Kidney (tissue), 14 donors: Measurements from ENCODE around the gene DDAH2. TPM values are rescaled to one million over a fixed set of nuclear protein-coding genes. Genes with fewer than 3 reads are reported as not detected.

Source experiments
- DNase-seq, 5 donors: peaks; one replicate each; pipeline ENCODE4 v3.0.0-alpha.2; 2013 to 2020
- FAIRE-seq: peaks from 2 replicates; lab custom pipeline; 2012; peaks lifted over from hg19 to GRCh38; lab: Jason Lieb, UNC
- H3K27ac ChIP-seq, 2 donors: one replicate each; pipeline ENCODE4 v1.7.0; 2013; ENCODE audit warnings: low read depth in 2 of 2, low read length in 2 of 2, inconsistent platforms in 1 of 2
- H3K27me3 ChIP-seq: one replicate; pipeline ENCODE4 v1.7.1; 2013; ENCODE audit warnings: low read length, inconsistent platforms; ENCODE audit not compliant: control insufficient read depth, insufficient read depth
- H3K36me3 ChIP-seq, 3 donors: one replicate each; pipeline versions ENCODE4 v1.7.0 to v1.7.1; 2013; ENCODE audit warnings: low read length in 3 of 3, control low read depth in 1 of 3, inconsistent platforms in 1 of 3; ENCODE audit not compliant: insufficient read depth in 3 of 3, control insufficient read depth in 2 of 3
- H3K4me1 ChIP-seq, 3 donors: one replicate each; pipeline versions ENCODE4 v1.7.0 to v1.7.1; 2013; ENCODE audit warnings: low read length in 3 of 3, inconsistent platforms in 1 of 3, low read depth in 1 of 3; ENCODE audit not compliant: control insufficient read depth in 2 of 3, insufficient read depth in 2 of 3
- H3K4me3 ChIP-seq, 3 donors: one replicate each; pipeline versions ENCODE4 v1.7.0 to v1.8.1; 2013; ENCODE audit warnings: low read length in 3 of 3, control low read depth in 1 of 3, inconsistent platforms in 1 of 3
- H3K9ac ChIP-seq, 3 donors: one replicate each; pipeline versions ENCODE4 v1.7.0 to v1.7.1; 2013; ENCODE audit warnings: low read length in 3 of 3, control low read depth in 1 of 3, inconsistent platforms in 1 of 3
- H3K9me3 ChIP-seq, 3 donors: one replicate each; pipeline versions ENCODE4 v1.7.0 to v1.7.1; 2013; ENCODE audit warnings: low read length in 3 of 3, control low read depth in 1 of 3, inconsistent platforms in 1 of 3; ENCODE audit not compliant: control insufficient read depth in 2 of 3, insufficient read depth in 1 of 3
- intact Hi-C: fragments of 100-400 bp; cut with DNase I; formaldehyde crosslinking; loops from one replicate; pipeline ENCODE4 v1.11.1; 2022
- polyA plus RNA-seq: library from polyadenylated mRNA; stranded (reverse); fragments of 350-450 nt; fragmentation: Illumina TruSeq; extraction: RNeasy Lipid Tissue Mini Kit (QIAGEN cat#74804); gene quantifications from one replicate; pipeline ENCODE4 v1.2.3, GENCODE V29; 2014; ENCODE audit warnings: low read depth, low replicate concordance; ENCODE audit not compliant: insufficient read depth
- total RNA-seq: library from RNA; stranded (reverse); fragmentation: NEBNext Ultra II Directional; extraction: Animal tissue kit (Norgen Biotek cat#: 25700); gene quantifications from one replicate; pipeline ENCODE4 v1.2.1, GENCODE V29; 2021
- TF ChIP-seq, protein P1 (sequence below): IDR thresholded peaks from 3 replicates; pipeline ENCODE4 v1.5.1; 2012; ENCODE audit warnings: mild to moderate bottlenecking, moderate library complexity, borderline replicate concordance; ENCODE audit not compliant: insufficient read depth; ENCODE audit errors: extremely low read depth
- donor health status: control.
- donor health status: control.
- donor health status: control.
- donor health status: control.
- donor health status: control.
- donor health status: DM: yes; HTN: yes; CAD: no.
- donor health status: Normal renal cell carcinoma (clear cell type).

Gene DDAH2
- total and polyA plus RNA-seq, 2 donors from 2014 or later = 98.9 to 147 TPM

DNA sequence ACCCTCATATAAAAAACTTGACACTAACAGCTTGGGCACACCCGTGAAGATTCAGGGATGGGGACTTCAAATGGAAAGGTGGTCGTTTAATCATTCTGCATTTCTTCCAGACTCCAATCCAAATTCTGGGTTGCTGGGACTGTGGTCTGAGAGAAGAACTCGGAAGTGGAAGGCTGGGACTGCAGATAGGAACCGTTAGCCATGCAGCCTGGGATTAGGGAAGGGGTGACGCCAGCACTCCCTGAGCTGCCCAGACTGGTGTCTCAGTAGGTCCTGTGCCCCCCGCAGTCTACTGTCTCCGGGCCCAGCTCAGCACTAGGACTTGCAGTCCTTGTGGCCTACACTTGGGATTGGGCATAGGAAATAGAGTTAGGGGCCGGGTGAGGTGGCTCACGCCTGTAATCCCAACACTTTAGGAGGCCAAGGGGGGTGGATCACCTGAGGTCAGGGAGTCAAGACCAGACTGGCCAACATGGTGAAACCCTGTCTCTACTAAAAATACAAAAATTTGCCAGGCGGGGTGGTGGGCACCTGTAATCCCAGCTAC lies 7.7 kb upstream of the DDAH2 start:
- H3K27me3 ChIP-seq = no peaks in the 10 kb centered on the region
- intact Hi-C loops = no loop called here
- H3K4me3 ChIP-seq = peak overlapping the region; percentile 93 to 100 (median 98)
- peak overlapping the region; percentile 98 to 99 for H3K27ac ChIP-seq
- FAIRE-seq (no peak), DNase-seq (peak in 1 of 5 donors; percentile 74)
- H3K9me3 ChIP-seq = no peaks in the 10 kb centered on the region
- H3K9ac ChIP-seq = peak overlapping the region; percentile 90 to 99 (median 99)
- H3K36me3 ChIP-seq = peaks cover 1 to 19% (median 10%) of the 10 kb centered on the region in 3 donors
- H3K4me1 ChIP-seq = peaks cover 10 to 35% (median 32%) of the 10 kb centered on the region in 3 donors
- TF ChIP-seq, protein P1, sequence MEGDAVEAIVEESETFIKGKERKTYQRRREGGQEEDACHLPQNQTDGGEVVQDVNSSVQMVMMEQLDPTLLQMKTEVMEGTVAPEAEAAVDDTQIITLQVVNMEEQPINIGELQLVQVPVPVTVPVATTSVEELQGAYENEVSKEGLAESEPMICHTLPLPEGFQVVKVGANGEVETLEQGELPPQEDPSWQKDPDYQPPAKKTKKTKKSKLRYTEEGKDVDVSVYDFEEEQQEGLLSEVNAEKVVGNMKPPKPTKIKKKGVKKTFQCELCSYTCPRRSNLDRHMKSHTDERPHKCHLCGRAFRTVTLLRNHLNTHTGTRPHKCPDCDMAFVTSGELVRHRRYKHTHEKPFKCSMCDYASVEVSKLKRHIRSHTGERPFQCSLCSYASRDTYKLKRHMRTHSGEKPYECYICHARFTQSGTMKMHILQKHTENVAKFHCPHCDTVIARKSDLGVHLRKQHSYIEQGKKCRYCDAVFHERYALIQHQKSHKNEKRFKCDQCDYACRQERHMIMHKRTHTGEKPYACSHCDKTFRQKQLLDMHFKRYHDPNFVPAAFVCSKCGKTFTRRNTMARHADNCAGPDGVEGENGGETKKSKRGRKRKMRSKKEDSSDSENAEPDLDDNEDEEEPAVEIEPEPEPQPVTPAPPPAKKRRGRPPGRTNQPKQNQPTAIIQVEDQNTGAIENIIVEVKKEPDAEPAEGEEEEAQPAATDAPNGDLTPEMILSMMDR = no peak

DNA sequence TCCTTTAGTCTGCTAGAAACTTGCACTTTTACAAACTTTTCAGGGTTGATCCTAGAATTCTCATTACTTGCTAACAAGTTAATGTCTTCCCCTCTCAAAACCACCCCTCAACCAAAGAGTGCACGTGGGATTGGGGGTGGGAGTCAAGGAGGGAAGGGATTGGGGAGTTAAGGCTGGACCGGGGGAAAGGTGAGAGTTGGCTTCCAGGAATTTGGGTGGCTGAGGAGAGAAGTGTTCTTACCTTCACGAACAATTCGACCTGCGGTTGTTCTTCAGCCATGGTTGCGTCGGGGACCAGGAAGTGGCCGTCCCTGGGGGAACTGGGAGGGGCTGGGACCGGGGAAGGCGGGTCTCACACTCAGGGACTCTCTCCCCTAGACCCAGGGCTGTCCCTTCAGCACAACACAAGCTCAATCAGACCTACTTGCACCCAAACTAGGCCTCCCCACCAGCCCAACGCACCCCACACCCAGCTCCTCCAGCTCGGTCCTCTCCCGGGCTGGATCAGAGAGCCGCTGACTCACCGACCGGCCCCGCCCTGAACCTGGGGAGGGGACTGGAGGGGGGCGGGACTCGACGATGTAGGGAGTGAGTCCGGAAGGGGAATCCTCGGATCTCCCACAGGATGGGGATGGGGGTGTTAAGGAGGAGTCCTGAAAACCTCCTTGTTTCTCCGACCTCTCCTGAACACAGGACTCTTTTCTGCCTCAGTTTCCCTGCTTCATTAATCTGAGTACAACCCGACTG lies 7.1 kb upstream of the DDAH2 start, which contains the start of gene CLIC1:
CLIC1 (minus strand) TSS at position 510 of the 747 bp plus-strand sequence; CDS start at position 280, 230 bp downstream.
- peak within 1 kb of the TSS; percentile 98 to 99 for H3K27ac ChIP-seq
- TF ChIP-seq, protein P1 = no peak
- DNase-seq (peak; percentile 86 to 96 (median 92)), FAIRE-seq (no peak)
- peak within 1 kb of the TSS; percentile 93 to 100 (median 98) for H3K4me3 ChIP-seq
- peaks cover 10 to 37% (median 32%) of the 10 kb centered on the region in 3 donors for H3K4me1 ChIP-seq
- H3K27me3 ChIP-seq = no peaks in the 10 kb centered on the region
- no peaks in the 10 kb centered on the region for H3K9me3 ChIP-seq
- H3K36me3 ChIP-seq = peaks cover 0 to 24% (median 14%) of the 10 kb centered on the region in 3 donors
- intact Hi-C loops = no loop called here
- H3K9ac ChIP-seq = peak within 1 kb of the TSS; percentile 90 to 99 (median 99)

DNA sequence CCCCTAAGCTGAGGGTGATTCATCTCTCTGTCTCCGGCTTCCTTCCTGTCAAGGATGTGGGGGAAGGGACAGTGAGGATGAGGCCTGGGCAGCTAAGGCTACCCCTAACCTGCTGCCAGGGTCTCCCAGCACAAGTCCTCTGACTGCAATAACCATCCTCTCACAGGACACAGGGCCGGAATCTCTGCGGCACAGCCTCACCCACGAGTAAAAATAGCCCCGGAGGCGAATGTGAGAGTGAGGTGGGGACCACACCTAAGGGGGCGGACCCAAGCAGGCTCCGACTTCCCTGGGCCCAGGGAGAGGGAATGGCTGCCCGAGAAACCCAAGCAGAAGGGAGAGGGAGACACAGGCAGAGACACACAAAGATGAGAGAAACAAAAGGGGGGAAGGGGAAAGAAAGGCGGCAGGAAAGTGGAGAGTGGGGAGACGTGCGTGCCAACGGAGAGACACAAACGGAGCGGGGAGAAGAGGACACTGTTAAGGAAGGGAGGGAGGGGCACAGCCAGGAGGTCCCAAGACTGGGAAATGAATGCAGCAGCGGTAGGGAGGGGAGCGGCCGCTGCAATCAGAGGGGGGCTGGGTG lies 5.8 kb upstream of the DDAH2 start:
- peak overlapping the region; percentile 98 to 99 for H3K27ac ChIP-seq
- H3K9me3 ChIP-seq = no peaks in the 10 kb centered on the region
- peaks cover 10 to 36% (median 28%) of the 10 kb centered on the region in 3 donors for H3K4me1 ChIP-seq
- intact Hi-C loops = no loop called here
- TF ChIP-seq, protein P1 = no peak
- no peaks in the 10 kb centered on the region for H3K27me3 ChIP-seq
- peak overlapping the region; percentile 90 to 99 (median 99) for H3K9ac ChIP-seq
- DNase-seq (peak; percentile 43 to 87 (median 75)), FAIRE-seq (no peak)
- H3K4me3 ChIP-seq = peak overlapping the region; percentile 93 to 100 (median 98)
- H3K36me3 ChIP-seq = peaks cover 0 to 28% (median 16%) of the 10 kb centered on the region in 3 donors
